CD14-positive monocyte (primary cell): ENCODE results near the gene PIAS4. TPM values are rescaled to one million over a fixed set of nuclear protein-coding genes. Genes with fewer than 3 reads are reported as not detected.

Experiments
- DNase-seq, 3 donors: peaks; one replicate each; pipeline ENCODE4 v3.0.0-alpha.2; 2011 to 2022
- H2AFZ ChIP-seq: 2 replicates; pipeline ENCODE4 v1.6.0; 2012; ENCODE audit warnings: mild to moderate bottlenecking, low read depth, low read length, inconsistent platforms; ENCODE audit not compliant: insufficient read depth, poor library complexity, severe bottlenecking
- H3K27ac ChIP-seq, 2 donors: 1 replicate in 1 of 2; 2 replicates in 1 of 2; pipeline ENCODE4 v1.5.1; 2012 to 2013; ENCODE audit warnings: low read length in 2 of 2, control low read depth in 1 of 2, inconsistent platforms in 1 of 2, low read depth in 1 of 2, mild to moderate bottlenecking in 1 of 2
- H3K27me3 ChIP-seq, 2 donors: one replicate each; pipeline versions ENCODE4 v1.6.0 to v1.6.1; 2011 to 2013; ENCODE audit warnings: low read length in 2 of 2; ENCODE audit not compliant: control insufficient read depth in 2 of 2, insufficient read depth in 2 of 2
- H3K36me3 ChIP-seq, 2 donors: replicated peaks in 1 of 2; 1 replicate in 1 of 2; 2 replicates in 1 of 2; pipeline versions ENCODE4 v1.5.1 to v1.6.1; 2012 to 2013; ENCODE audit warnings: low read length in 2 of 2, control low read depth in 1 of 2, inconsistent platforms in 1 of 2, mild to moderate bottlenecking in 1 of 2; ENCODE audit not compliant: insufficient read depth in 2 of 2, control insufficient read depth in 1 of 2
- H3K4me1 ChIP-seq, 2 donors: 1 replicate in 1 of 2; 2 replicates in 1 of 2; pipeline versions ENCODE4 v1.5.1 to v1.6.1; 2012 to 2013; ENCODE audit warnings: low read length in 2 of 2, control low read depth in 1 of 2, inconsistent platforms in 1 of 2, mild to moderate bottlenecking in 1 of 2, moderate library complexity in 1 of 2; ENCODE audit not compliant: insufficient read depth in 2 of 2, control insufficient read depth in 1 of 2
- H3K4me2 ChIP-seq: replicated peaks from 2 replicates; pipeline ENCODE3; 2012; ENCODE audit warnings: low read length, moderate library complexity, mild to moderate bottlenecking; ENCODE audit not compliant: poor library complexity, severe bottlenecking; ENCODE audit errors: extremely low read depth
- H3K4me3 ChIP-seq, 3 experiments: fragments of 200-600 bp in 1 of 3; sonication (generic) in 1 of 3; replicated peaks in 1 of 3; 1 replicate in 2 of 3; 2 replicates in 1 of 3; pipeline ENCODE4 v1.5.1; 2011 to 2013; ENCODE audit warnings: low read length in 3 of 3, mild to moderate bottlenecking in 3 of 3, control low read depth in 2 of 3, low read depth in 2 of 3, inconsistent platforms in 1 of 3, moderate library complexity in 1 of 3
- H3K79me2 ChIP-seq: 2 replicates; pipeline ENCODE4 v1.6.0; 2012; ENCODE audit warnings: mild to moderate bottlenecking, control low read depth, inconsistent platforms, low read length, moderate library complexity; ENCODE audit not compliant: insufficient read depth
- H3K9ac ChIP-seq: 2 replicates; pipeline ENCODE4 v1.6.0; 2017; ENCODE audit warnings: low read length, mild to moderate bottlenecking; ENCODE audit not compliant: insufficient read depth, poor library complexity, severe bottlenecking
- H3K9me3 ChIP-seq, 2 donors: replicated peaks in 1 of 2; 1 replicate in 1 of 2; 2 replicates in 1 of 2; pipeline versions ENCODE4 v1.5.1 to v1.6.1; 2012 to 2013; ENCODE audit warnings: low read length in 2 of 2, control low read depth in 1 of 2; ENCODE audit not compliant: control insufficient read depth in 1 of 2, insufficient read depth in 1 of 2
- H4K20me1 ChIP-seq: 2 replicates; pipeline ENCODE4 v1.6.0; 2012; ENCODE audit warnings: mild to moderate bottlenecking, low read length, control low read depth, moderate library complexity; ENCODE audit not compliant: insufficient read depth
- H3K27ac Mint-ChIP-seq, 7 donors: one replicate each; pipeline ENCODE4 v1.8.0; 2020; ENCODE audit warnings: mild to moderate bottlenecking in 7 of 7, mixed read lengths in 7 of 7, moderate library complexity in 6 of 7, inconsistent platforms in 2 of 7
- H3K27me3 Mint-ChIP-seq, 3 donors: one replicate each; pipeline ENCODE4 v1.8.0; 2021 to 2022; ENCODE audit warnings: low read depth in 3 of 3, mild to moderate bottlenecking in 3 of 3, mixed read lengths in 3 of 3, moderate library complexity in 3 of 3, inconsistent platforms in 1 of 3
- H3K36me3 Mint-ChIP-seq, 2 donors: one replicate each; pipeline ENCODE4 v1.8.0; 2020; ENCODE audit warnings: mixed read lengths in 2 of 2, inconsistent platforms in 1 of 2, mild to moderate bottlenecking in 1 of 2
- H3K4me1 Mint-ChIP-seq: one replicate; pipeline ENCODE4 v1.8.0; 2020; ENCODE audit warnings: mild to moderate bottlenecking, mixed read lengths
- H3K4me3 Mint-ChIP-seq, 2 donors: one replicate each; pipeline ENCODE4 v1.8.0; 2020; ENCODE audit warnings: mild to moderate bottlenecking in 2 of 2, mixed read lengths in 2 of 2, moderate library complexity in 1 of 2
- H3K9me3 Mint-ChIP-seq, 7 donors: one replicate each; pipeline ENCODE4 v1.8.0; 2020 to 2022; ENCODE audit warnings: mixed read lengths in 7 of 7, mild to moderate bottlenecking in 6 of 7, moderate library complexity in 6 of 7, inconsistent platforms in 2 of 7
- CTCF ChIP-seq: fragments of 200-600 bp; IDR thresholded peaks from one replicate; pipeline ENCODE4 v1.8.0; 2022; ENCODE audit warnings: antibody characterized with exemption, mild to moderate bottlenecking
- WGBS: methylation state at CpG from one replicate; pipeline ENCODE4 v1.1.5; 2013; ENCODE audit warnings: missing lambda C conversion rate; ENCODE audit not compliant: insufficient coverage; 5-methylcytosine and 5-hydroxymethylcytosine counted together
- intact Hi-C, 2 donors: fragments of 100-400 bp; cut with micrococcal nuclease; formaldehyde crosslinking; loops; one replicate each; pipeline versions ENCODE4 v1.15.0 to v1.15.1; 2023
- polyA plus RNA-seq, 3 donors: library from polyadenylated mRNA; depleted of rRNA in 1 of 3; unstranded in 2 of 3; stranded (reverse) in 1 of 3; fragments of 300-500 nt in 2 of 3; fragments of >200 nt in 1 of 3; fragmentation: Illumina TruSeq in 2 of 3; gene quantifications; 1 replicate in 2 of 3; 2 replicates in 1 of 3; pipeline ENCODE4 v1.2.3, GENCODE V29; 2012 to 2021

PIAS4 gene
- polyA plus RNA-seq, 3 donors: 2.3 to 8.1 (median 5.9) TPM

- peaks cover 99% of the 10 kb centered on the region for H3K79me2 ChIP-seq
- peaks cover 61 to 80% of the 10 kb centered on the region in 2 donors for H3K36me3 Mint-ChIP-seq
- H3K27me3 Mint-ChIP-seq: peaks cover 0 to 4% (median 0%) of the 10 kb centered on the region in 3 donors
- peak; percentile 94 to 98 (median 95) for DNase-seq
- no peaks in the 10 kb centered on the region for H3K9me3 ChIP-seq
- peak overlapping the region; percentile 62 for H3K4me2 ChIP-seq
- H2AFZ ChIP-seq: no peak overlapping the region
- H3K4me1 ChIP-seq: peaks cover 38 to 47% of the 10 kb centered on the region in 2 donors
- no peak for TF ChIP-seq CTCF
- intact Hi-C loops: loop anchor here in 1 of 2 donors (2.0 kb wide), 1 partner anchor 15 kb away; the partner anchor contains the start of gene ZBTB7A
- peak overlapping the region; percentile 63 to 70 for H3K4me3 Mint-ChIP-seq
- peaks cover 41% of the 10 kb centered on the region for H3K4me1 Mint-ChIP-seq
- peaks cover 57 to 72% of the 10 kb centered on the region in 2 donors for H3K36me3 ChIP-seq
- no peaks in the 10 kb centered on the region for H3K27me3 ChIP-seq
- H4K20me1 ChIP-seq: peaks cover 96% of the 10 kb centered on the region
- H3K4me3 ChIP-seq: peak overlapping the region in 2 of 3 experiments; percentile 17 to 55
- H3K9ac ChIP-seq: peak overlapping the region; percentile 96
- WGBS: 38% methylated on average over 10 of the region's 15 CpGs
- peaks cover 0 to 6% (median 2%) of the 10 kb centered on the region in 7 donors for H3K9me3 Mint-ChIP-seq
- H3K27ac Mint-ChIP-seq: peak overlapping the region; percentile 96 to 99 (median 98)
- H3K27ac ChIP-seq: peak overlapping the region; percentile 93 to 100
Measured at GRCh38 chr19:4051175-4052101, 43.9 kb downstream of the PIAS4 start.
